ENCODE results near the gene USP54. TPM values are rescaled to one million over a fixed set of nuclear protein-coding genes. Genes with fewer than 3 reads are reported as not detected.

The USP54 gene
- total RNA-seq, 2 donors from 2014 or later = 70.8 to 151 TPM

DNA sequence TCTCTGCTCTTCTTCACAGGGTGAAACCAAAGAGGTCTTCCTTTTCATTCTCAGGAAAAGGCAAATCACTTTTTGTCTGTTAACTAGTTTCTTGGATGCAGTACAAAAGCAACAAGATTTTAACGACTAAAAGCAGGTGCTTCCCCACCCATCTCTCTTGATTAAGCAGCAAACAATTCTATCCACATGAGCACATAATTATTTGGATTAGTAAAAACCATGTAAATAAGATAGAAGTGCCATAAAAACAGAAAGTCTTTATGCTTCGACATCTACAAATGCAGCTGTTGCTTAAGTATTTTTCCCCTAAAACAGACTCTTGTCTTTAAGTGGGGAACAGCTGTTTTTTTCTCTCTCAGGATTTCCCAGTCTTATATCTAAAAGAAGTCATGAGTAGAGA, 37.4 kb downstream of the USP54 start:
- no peaks in the 10 kb centered on the region for H3K9me3 ChIP-seq
- H3K4me1 ChIP-seq = no peaks in the 10 kb centered on the region
- peak overlapping the region; percentile 40 for H3K27ac ChIP-seq
- H3K36me3 ChIP-seq = no peaks in the 10 kb centered on the region
- H3K4me3 ChIP-seq = no peak overlapping the region
- H3K27me3 ChIP-seq = no peaks in the 10 kb centered on the region
- intact Hi-C loops (cut with DNase I) = no loop called here
- H3K9ac ChIP-seq (ENCODE audit: low read depth in 2 of 2, low read length in 2 of 2) = no peak overlapping the region
- TF ChIP-seq, protein P1, sequence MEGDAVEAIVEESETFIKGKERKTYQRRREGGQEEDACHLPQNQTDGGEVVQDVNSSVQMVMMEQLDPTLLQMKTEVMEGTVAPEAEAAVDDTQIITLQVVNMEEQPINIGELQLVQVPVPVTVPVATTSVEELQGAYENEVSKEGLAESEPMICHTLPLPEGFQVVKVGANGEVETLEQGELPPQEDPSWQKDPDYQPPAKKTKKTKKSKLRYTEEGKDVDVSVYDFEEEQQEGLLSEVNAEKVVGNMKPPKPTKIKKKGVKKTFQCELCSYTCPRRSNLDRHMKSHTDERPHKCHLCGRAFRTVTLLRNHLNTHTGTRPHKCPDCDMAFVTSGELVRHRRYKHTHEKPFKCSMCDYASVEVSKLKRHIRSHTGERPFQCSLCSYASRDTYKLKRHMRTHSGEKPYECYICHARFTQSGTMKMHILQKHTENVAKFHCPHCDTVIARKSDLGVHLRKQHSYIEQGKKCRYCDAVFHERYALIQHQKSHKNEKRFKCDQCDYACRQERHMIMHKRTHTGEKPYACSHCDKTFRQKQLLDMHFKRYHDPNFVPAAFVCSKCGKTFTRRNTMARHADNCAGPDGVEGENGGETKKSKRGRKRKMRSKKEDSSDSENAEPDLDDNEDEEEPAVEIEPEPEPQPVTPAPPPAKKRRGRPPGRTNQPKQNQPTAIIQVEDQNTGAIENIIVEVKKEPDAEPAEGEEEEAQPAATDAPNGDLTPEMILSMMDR (IDR thresholded peaks at IDR 0.05) = no peak
- no peak for DNase-seq

DNA sequence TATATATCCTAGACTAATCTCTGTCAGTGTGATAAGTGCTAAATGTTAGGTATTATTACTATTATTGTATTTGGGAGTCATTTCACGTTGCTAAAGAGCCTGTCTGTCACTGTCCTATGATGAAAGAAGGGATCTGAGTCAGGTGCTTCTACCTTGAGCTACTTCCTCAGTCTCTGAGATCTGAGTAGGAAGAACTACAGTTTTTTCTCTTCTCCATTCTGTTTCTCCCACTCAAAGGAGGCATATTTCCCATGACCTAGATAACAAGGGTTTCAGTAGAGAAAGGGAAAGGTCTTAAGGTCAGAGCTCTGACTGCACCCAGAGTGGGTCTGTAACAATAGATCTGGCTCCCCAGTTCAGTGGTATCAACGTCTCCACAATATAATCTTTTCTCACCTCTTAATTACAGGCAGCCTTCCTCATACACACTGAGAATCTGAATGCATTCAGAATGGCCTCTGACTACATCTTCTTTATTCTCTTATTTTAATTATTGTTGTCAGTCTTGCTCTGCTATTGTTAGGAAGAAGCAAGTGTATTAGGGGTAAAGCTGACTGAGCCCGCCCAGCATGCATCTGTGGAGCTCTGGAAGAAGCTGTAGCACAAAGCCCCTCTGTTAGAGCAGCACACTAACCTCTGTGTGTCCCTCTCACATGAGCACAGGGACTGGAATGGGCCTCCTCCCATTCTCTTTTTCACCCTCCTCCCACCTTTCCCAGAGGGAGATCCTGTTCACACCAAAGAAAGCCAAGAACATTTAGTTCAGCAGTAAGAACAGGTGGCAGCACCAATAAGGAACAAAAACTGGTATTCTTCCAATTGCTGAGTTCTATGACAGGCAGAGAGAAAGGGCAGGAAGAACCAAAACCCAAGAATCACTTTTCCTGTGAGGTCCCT, 38.1 kb downstream of the USP54 start:
- TF ChIP-seq, protein P1 (IDR thresholded peaks at IDR 0.05) = no peak
- peak overlapping the region in 1 of 2 donors; percentile 40 for H3K9ac ChIP-seq (ENCODE audit: low read depth in 2 of 2, low read length in 2 of 2)
- intact Hi-C loops (cut with DNase I) = no loop called here
- H3K36me3 ChIP-seq = no peaks in the 10 kb centered on the region
- no peaks in the 10 kb centered on the region for H3K27me3 ChIP-seq
- peak overlapping the region; percentile 40 for H3K27ac ChIP-seq
- H3K4me1 ChIP-seq = no peaks in the 10 kb centered on the region
- no peak overlapping the region for H3K4me3 ChIP-seq
- DNase-seq = no peak
- no peaks in the 10 kb centered on the region for H3K9me3 ChIP-seq

DNA sequence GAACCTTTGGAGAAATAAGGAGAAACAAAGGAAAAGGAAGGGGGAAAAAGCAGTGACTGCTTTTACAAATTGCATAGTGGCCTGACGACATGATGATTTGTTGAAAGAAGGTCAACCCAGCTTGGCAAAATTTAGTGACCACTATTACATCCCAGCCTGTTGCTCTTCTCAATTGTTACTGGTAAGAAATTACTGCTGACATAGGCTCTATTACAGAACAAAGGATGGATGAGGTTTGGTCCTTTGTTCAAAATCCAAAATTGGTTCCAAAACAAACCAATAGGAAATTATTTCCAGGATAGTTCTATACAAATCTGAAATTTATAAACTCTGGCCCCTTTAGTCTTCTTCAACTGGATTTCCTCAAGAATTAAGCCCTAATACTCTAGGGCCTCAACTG, 39.6 kb downstream of the USP54 start:
- no peaks in the 10 kb centered on the region for H3K4me1 ChIP-seq
- no peak overlapping the region for H3K4me3 ChIP-seq
- H3K27me3 ChIP-seq = no peaks in the 10 kb centered on the region
- H3K9ac ChIP-seq (ENCODE audit: low read depth in 2 of 2, low read length in 2 of 2) = no peak overlapping the region
- no peaks in the 10 kb centered on the region for H3K9me3 ChIP-seq
- no peak for DNase-seq
- H3K27ac ChIP-seq = no peak overlapping the region
- intact Hi-C loops (cut with DNase I) = no loop called here
- TF ChIP-seq, protein P1 (IDR thresholded peaks at IDR 0.05) = no peak
- H3K36me3 ChIP-seq = no peaks in the 10 kb centered on the region

DNA sequence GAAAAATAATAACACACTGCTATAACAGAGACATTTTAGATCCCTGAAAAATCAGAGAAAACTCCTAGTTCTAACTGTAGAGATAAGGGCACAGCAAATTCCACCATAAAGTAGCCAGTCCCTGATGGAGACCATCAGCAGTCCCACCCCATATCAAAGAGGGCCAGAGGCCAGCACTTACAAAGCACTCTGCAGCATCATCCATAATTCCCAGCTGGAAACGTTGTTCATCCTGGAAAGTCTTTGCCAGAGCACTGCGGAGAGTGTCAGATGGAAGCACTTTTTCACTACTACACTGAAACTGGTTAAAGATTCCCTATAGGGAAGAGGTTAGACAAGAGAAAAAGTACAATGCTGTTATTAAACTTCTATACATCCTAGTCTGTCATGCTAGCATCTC, 45.8 kb downstream of the USP54 start:
- DNase-seq = no peak
- Histone ChIP-seq H3K4me1 (no peaks in the 10 kb centered on the region), H3K27ac (no peak overlapping the region), H3K4me3 (no peak overlapping the region), H3K27me3 (no peaks in the 10 kb centered on the region), H3K9ac (ENCODE audit: low read depth in 2 of 2, low read length in 2 of 2) (no peak overlapping the region), H3K36me3 (peaks cover 6% of the 10 kb centered on the region), H3K9me3 (no peaks in the 10 kb centered on the region)
- intact Hi-C loops (cut with DNase I) = no loop called here
- TF ChIP-seq, protein P1 (IDR thresholded peaks at IDR 0.05) = no peak

DNA sequence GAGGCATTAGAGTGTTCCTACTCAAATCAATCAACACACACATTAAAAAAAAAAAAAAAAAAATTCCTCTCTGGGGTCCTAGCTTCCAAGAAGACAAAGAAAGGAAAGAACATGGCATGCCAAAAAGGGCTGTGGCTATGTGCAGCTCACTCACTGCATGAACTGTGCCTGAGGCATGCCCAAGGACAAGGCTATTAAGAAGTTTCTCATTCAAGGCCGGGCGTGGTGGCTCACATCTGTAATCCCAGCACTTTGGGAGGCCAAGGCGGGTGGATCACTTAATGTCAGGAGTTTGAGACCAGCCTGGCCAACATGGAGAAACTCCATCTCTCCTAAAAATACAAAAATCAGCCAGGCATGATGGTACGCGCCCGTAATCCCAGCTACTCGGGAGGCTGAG, 53.4 kb downstream of the USP54 start:
- no peak overlapping the region for H3K9ac ChIP-seq (ENCODE audit: low read depth in 2 of 2, low read length in 2 of 2)
- H3K9me3 ChIP-seq = no peaks in the 10 kb centered on the region
- H3K27me3 ChIP-seq = no peaks in the 10 kb centered on the region
- peaks cover 6% of the 10 kb centered on the region for H3K36me3 ChIP-seq
- no peak for DNase-seq
- H3K27ac ChIP-seq = no peak overlapping the region
- H3K4me1 ChIP-seq = no peaks in the 10 kb centered on the region
- H3K4me3 ChIP-seq = no peak overlapping the region
- intact Hi-C loops (cut with DNase I) = no loop called here
- TF ChIP-seq, protein P1 (IDR thresholded peaks at IDR 0.05) = no peak

Measured in colonic mucosa (tissue), 4 donors.